ENCODE data around the gene API5. TPM values are rescaled to one million over a fixed set of nuclear protein-coding genes. Genes with fewer than 3 reads are reported as not detected.

The API5 gene
- total RNA-seq (2013; cell fraction: nucleolus; rRNA removed) = 94.9 and 101 TPM in 2 replicates
- total RNA-seq (2014; rRNA removed) (80.5 and 91.7 TPM in 2 replicates), total RNA-seq (2014; rRNA removed; fragmentation: Illumina TruSeq; extraction: Trizol) (103 and 104 TPM in 2 replicates), total RNA-seq (2021) (121 and 123 TPM in 2 replicates), polyA plus RNA-seq (2011; rRNA removed) (89.5 and 146 TPM in 2 replicates), polyA plus RNA-seq (2014; fragmentation: Illumina TruSeq; extraction: Trizol) (129 and 150 TPM in 2 replicates), polyA plus RNA-seq (2014; fragmentation: Nextera tagmentation; extraction: Ambion mirVana) (10 to 100 TPM; 52.0 to 55.1 TPM), polyA plus RNA-seq (2014; rRNA removed) (97.3 and 109 TPM in 2 replicates), polyA plus RNA-seq (2016; fragmentation: Nextera tagmentation; extraction: Ambion mirVana) (100 to 1,000 TPM; 175 to 193 TPM), polyA minus RNA-seq (2011; rRNA and poly(A)+ RNA removed) (43.2 and 55.3 TPM in 2 replicates), Bru-seq, nascent RNA (percentile 91 among the genes with signal in this experiment), BruChase-seq, experiment 1, labeled RNA remaining after a 6-hour chase (percentile 97 among the genes with signal in this experiment), BruChase-seq, experiment 2, labeled RNA remaining after a 2-hour chase (percentile 95 among the genes with signal in this experiment)
- 32.7 TPM for polyA plus RNA-seq (2011; ENCODE audit: low read depth)
- polyA plus RNA-seq (2011; cell fraction: cytosol; rRNA removed) = 30.6 and 32.2 TPM in 2 replicates
- 42.5 and 65.3 TPM in 2 replicates for polyA plus RNA-seq (2011; cell fraction: nucleus; rRNA removed)
- polyA plus RNA-seq (2012) = 51.3 and 57.6 TPM in 2 replicates
- polyA minus RNA-seq (2011; cell fraction: cytosol; rRNA and poly(A)+ RNA removed) = 23.5 and 30.5 TPM in 2 replicates
- polyA minus RNA-seq (2011; cell fraction: nucleus; rRNA and poly(A)+ RNA removed) = 29.7 and 39.7 TPM in 2 replicates
- long read RNA-seq, experiment 1, transcript API5-210 (13 exons, 1,760 nt) = minor isoform, 5 of 74 reads
- long read RNA-seq, experiment 1, transcript API5-201 (14 exons, 3,714 nt) = major isoform, 28 of 74 reads
- long read RNA-seq, experiment 1, transcript API5-208 (14 exons, 1,868 nt) = minor isoform, 27 of 74 reads
- long read RNA-seq, experiment 1, partial matches to known transcripts = 5 of 74 reads
- long read RNA-seq, experiment 1, other reads (novel, unspliced or antisense) = 8 of 74 reads
- long read RNA-seq, experiment 2, transcript API5-208 (14 exons, 1,868 nt) = minor isoform, 32 of 257 reads
- long read RNA-seq, experiment 2, transcript API5-201 (14 exons, 3,714 nt) = minor isoform, 38 of 257 reads
- long read RNA-seq, experiment 2, transcript API5-210 (13 exons, 1,760 nt) = major isoform, 76 of 257 reads
- long read RNA-seq, experiment 2, partial matches to known transcripts = 64 of 257 reads
- long read RNA-seq, experiment 2, other reads (novel, unspliced or antisense) = 45 of 257 reads

DNA sequence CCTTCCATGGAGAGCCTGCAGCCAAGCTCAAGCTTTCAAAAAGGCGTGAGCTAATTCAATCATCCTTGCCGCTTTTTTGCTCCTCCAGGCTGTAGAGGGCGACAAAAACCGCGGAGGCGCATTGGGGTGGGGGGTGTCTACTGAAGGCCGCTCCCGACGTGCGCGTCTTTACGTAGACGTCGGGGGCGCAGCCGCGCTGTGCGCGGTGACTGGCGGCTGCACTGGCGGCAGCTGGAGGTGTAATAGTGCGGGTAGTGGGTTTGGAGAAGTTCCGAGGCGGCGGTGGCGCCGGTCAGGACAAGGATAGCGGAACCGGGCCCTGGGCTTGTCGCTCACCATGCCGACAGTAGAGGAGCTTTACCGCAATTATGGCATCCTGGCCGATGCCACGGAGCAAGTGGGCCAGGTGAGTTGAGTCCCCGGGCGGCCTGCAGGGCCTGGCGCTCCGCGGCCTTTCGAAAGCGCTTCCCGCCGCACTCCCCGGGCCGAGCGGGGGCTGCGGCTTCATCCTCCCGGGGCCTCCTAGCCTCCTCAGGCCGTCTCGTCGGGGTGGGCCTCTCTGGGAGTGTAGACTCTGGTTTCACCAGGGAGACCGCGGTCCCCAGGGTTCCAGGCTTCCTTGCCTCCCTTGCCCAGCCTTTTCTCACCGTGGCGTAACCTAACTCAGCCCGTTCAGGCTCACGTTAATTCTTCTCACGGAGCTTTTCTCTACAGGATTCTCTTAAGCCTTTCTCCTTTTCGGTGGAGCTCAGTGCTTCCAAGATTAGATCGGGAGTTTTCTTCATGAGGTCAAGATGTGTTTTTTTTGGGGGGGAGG, at the start of gene API5:
API5 (plus strand) TSS at position 206 of the 817 bp plus-strand sequence; CDS start at position 338, 132 bp downstream.
- in situ Hi-C loops (cut with MboI) (no loop called here), intact Hi-C loops (cut with micrococcal nuclease; ENCODE audit: unreplicated experiment) (loop anchor here (2.0 to 5.0 kb wide), 2 partner anchors 47 to 105 kb away; partner anchors contain the start of gene TTC17)
- RAD21 ChIA-PET (ENCODE audit: unreplicated experiment) = interaction anchor here (0.6 to 3.0 kb wide), 11 partner anchors 11 to 1568 kb away, joined by 3 to 17 read pairs (median 3); partner anchors contain the start of gene TTC17
- ATAC-seq (peak; percentile 98), FAIRE-seq (peak; percentile 81), DNase-seq (ENCODE audit: low read depth, low spot score) (peak; percentile 69)
- Histone ChIP-seq H3K4me2 (ENCODE audit: control insufficient read depth, insufficient read depth) (peak within 1 kb of the TSS; percentile 87), H3K79me2 (ENCODE audit: control insufficient read depth, insufficient read depth, low read length) (peaks cover 52% of the 10 kb centered on the region), H3K4me1 (ENCODE audit: control insufficient read depth, insufficient read depth, low read length) (peaks cover 8% of the 10 kb centered on the region), H3K27ac (ENCODE audit: control insufficient read depth, insufficient read depth) (peak within 1 kb of the TSS; percentile 77), H3K36me3 (ENCODE audit: control insufficient read depth in 2 of 2, insufficient read depth in 2 of 2, low read length in 1 of 2) (no peaks in the 10 kb centered on the region; a peak in 1 of 4 replicates), H2AFZ (ENCODE audit: control insufficient read depth, low read depth, low read length) (peak within 1 kb of the TSS; percentile 62), H3K9me3 (replicated peaks; ENCODE audit: control insufficient read depth, insufficient read depth, low read length) (no peaks in the 10 kb centered on the region), H3K27me3 (replicated peaks in 1 of 2; ENCODE audit: control insufficient read depth in 2 of 2, insufficient read depth in 2 of 2, low read length in 1 of 2) (no peaks in the 10 kb centered on the region), H3K4me3 (peak within 1 kb of the TSS; percentile 96), H3K9ac (ENCODE audit: control insufficient read depth, insufficient read depth, low read length) (peak within 1 kb of the TSS; percentile 86), H4K20me1 (ENCODE audit: control insufficient read depth, insufficient read depth) (no peaks in the 10 kb centered on the region; the same call in 1 of the 2 replicates)
- POLR2A ChIA-PET = interaction anchor here (0.6 to 3.2 kb wide), 4 partner anchors 17 to 54 kb away, joined by 3 to 15 read pairs (median 4); partner anchors contain the start of gene TTC17
- SMC1A ChIA-PET (ENCODE audit: uncharacterized antibody, unreplicated experiment) = interaction anchor here (0.7 to 2.1 kb wide), 5 partner anchors 46 to 769 kb away, joined by 3 to 11 read pairs (median 7); partner anchors contain the start of gene TTC17
- under 1% methylated on average over 55 of the region's 60 CpGs for WGBS (ENCODE audit: insufficient coverage, insufficient replicate concordance, low lambda C conversion rate, missing lambda C conversion rate)
- CTCF ChIA-PET = interaction anchor here (0.6 to 3.4 kb wide), 28 partner anchors 9 to 490 kb away, joined by 3 to 62 read pairs (median 4); partner anchors contain the start of gene TTC17
- TSS peak; percentile 77 for BruUV-seq (replicated peaks)
- TF ChIP-seq PAX5 (IDR thresholded peaks at IDR 0.05; ENCODE audit: borderline replicate concordance, low read depth, low read length) = peak; percentile 55; the same call in 1 of the 2 replicates
- peak; percentile 70; the same call in 1 of the 2 replicates for TF ChIP-seq RELB (IDR thresholded peaks at IDR 0.05; ENCODE audit: low read depth)
- peak; percentile 93; the same call in 1 of the 2 replicates for TF ChIP-seq TAF1 (IDR thresholded peaks at IDR 0.05; ENCODE audit: borderline replicate concordance, low read depth, low read length)
- TF ChIP-seq, protein P1, sequence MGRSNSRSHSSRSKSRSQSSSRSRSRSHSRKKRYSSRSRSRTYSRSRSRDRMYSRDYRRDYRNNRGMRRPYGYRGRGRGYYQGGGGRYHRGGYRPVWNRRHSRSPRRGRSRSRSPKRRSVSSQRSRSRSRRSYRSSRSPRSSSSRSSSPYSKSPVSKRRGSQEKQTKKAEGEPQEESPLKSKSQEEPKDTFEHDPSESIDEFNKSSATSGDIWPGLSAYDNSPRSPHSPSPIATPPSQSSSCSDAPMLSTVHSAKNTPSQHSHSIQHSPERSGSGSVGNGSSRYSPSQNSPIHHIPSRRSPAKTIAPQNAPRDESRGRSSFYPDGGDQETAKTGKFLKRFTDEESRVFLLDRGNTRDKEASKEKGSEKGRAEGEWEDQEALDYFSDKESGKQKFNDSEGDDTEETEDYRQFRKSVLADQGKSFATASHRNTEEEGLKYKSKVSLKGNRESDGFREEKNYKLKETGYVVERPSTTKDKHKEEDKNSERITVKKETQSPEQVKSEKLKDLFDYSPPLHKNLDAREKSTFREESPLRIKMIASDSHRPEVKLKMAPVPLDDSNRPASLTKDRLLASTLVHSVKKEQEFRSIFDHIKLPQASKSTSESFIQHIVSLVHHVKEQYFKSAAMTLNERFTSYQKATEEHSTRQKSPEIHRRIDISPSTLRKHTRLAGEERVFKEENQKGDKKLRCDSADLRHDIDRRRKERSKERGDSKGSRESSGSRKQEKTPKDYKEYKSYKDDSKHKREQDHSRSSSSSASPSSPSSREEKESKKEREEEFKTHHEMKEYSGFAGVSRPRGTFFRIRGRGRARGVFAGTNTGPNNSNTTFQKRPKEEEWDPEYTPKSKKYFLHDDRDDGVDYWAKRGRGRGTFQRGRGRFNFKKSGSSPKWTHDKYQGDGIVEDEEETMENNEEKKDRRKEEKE (IDR thresholded peaks at IDR 0.05) = no peak
- TF ChIP-seq TCF7 (IDR thresholded peaks at IDR 0.05; ENCODE audit: borderline replicate concordance) = no peak
- TF ChIP-seq STAT3 (IDR thresholded peaks at IDR 0.05; ENCODE audit: low read depth, low read length) = no peak
